Adrenal gland (tissue), 12 donors: Measurements from ENCODE around the gene ECSCR. TPM values are rescaled to one million over a fixed set of nuclear protein-coding genes. Genes with fewer than 3 reads are reported as not detected.

ENCODE experiments used
- DNase-seq, 7 donors: peaks; one replicate each; pipeline ENCODE4 v3.0.0-alpha.2; 2019 to 2020
- H3K27ac ChIP-seq, 5 donors: fragments of 200-600 bp; sonication (generic) in 4 of 5; 1 replicate in 3 of 5; 2 replicates in 2 of 5; pipeline versions ENCODE4 v1.5.1 to v1.8.0; 2016 to 2020; ENCODE audit warnings: mild to moderate bottlenecking in 1 of 5
- H3K27me3 ChIP-seq: fragments of 200-600 bp; 2 replicates; pipeline ENCODE4 v1.8.0; 2021
- H3K36me3 ChIP-seq, 2 donors: fragments of 200-600 bp; replicated peaks in 1 of 2; 1 replicate in 1 of 2; 2 replicates in 1 of 2; pipeline versions ENCODE4 v1.5.1 to v1.8.0; 2018 to 2022
- H3K4me1 ChIP-seq, 2 donors: fragments of 200-600 bp; replicated peaks in 1 of 2; 1 replicate in 1 of 2; 2 replicates in 1 of 2; pipeline versions ENCODE4 v1.5.1 to v1.8.0; 2018 to 2021
- H3K4me3 ChIP-seq, 4 donors: fragments of 200-600 bp; sonication (generic) in 3 of 4; one replicate each; pipeline ENCODE4 v1.5.1; 2016 to 2018
- H3K9me3 ChIP-seq, 3 donors: fragments of 200-600 bp; sonication (generic) in 1 of 3; replicated peaks in 1 of 3; 1 replicate in 2 of 3; 2 replicates in 1 of 3; pipeline versions ENCODE4 v1.5.1 to v1.8.0; 2016 to 2021
- POLR2A ChIP-seq, 2 donors: fragments of 450-650 bp; IDR thresholded peaks; one replicate each; pipeline ENCODE4 v1.6.1; 2017; ENCODE audit warnings: antibody characterized with exemption in 2 of 2, mild to moderate bottlenecking in 2 of 2, moderate library complexity in 1 of 2
- WGBS, 4 donors: extraction: QIAGEN DNeasy Blood & Tissue Kit in 2 of 4; methylation state at CpG; one replicate each; pipeline versions ENCODE4 v1.1.5 to v1.1.7; 2013 to 2017; 5-methylcytosine and 5-hydroxymethylcytosine counted together
- intact Hi-C, 2 donors: fragments of 100-400 bp; cut with DNase I; formaldehyde crosslinking; loops; one replicate each; pipeline versions ENCODE4 v1.14.1 to v1.15.0; 2022 to 2023
- polyA plus RNA-seq, 3 donors: library from polyadenylated mRNA; stranded (reverse); fragments of 200-250 nt in 2 of 3; fragments of 350-450 nt in 1 of 3; fragmentation: Illumina TruSeq in 1 of 3; extraction: RNeasy Lipid Tissue Mini Kit (QIAGEN cat#74804) in 1 of 3; gene quantifications; one replicate each; pipeline ENCODE4 v1.2.3, GENCODE V29; 2013 to 2014
- total RNA-seq, 9 donors: library from RNA; depleted of rRNA in 4 of 9; stranded (reverse); fragments of >200 nt in 4 of 9; fragments of 120-200 nt in 1 of 9; fragmentation: NEBNext Ultra II Directional in 1 of 9; extraction: Animal tissue kit (Norgen Biotek cat#: 25700) in 1 of 9; gene quantifications; one replicate each; pipeline versions ENCODE4 v1.1.0 to v1.2.4, GENCODE V29; 2013 to 2023
- TF ChIP-seq, protein P1 (sequence below), 6 experiments: fragments of 450-650 bp in 4 of 6; fragments of 200-600 bp in 2 of 6; sonication (generic) in 1 of 6; IDR thresholded peaks; 1 replicate in 5 of 6; 2 replicates in 1 of 6; pipeline versions ENCODE4 v1.5.1 to v1.8.0; 2016 to 2021; ENCODE audit warnings: antibody characterized with exemption in 6 of 6, mild to moderate bottlenecking in 2 of 6, moderate library complexity in 1 of 6
- donor health status: healthy with polysubstance abuse.
- donor health status: Bipolar disorder and iron deficiency.
- donor health status: DM: yes; HTN: yes; CAD: no.
- donor health status: DM: no; HTN: no; CAD: no.
- donor health status: DM: no; HTN: no; CAD: no.
- donor health status: DM: yes; HTN: yes; CAD: no.

The ECSCR gene
- total and polyA plus RNA-seq, 12 donors: 4.6 to 24.8 (median 11.5) TPM

DNA sequence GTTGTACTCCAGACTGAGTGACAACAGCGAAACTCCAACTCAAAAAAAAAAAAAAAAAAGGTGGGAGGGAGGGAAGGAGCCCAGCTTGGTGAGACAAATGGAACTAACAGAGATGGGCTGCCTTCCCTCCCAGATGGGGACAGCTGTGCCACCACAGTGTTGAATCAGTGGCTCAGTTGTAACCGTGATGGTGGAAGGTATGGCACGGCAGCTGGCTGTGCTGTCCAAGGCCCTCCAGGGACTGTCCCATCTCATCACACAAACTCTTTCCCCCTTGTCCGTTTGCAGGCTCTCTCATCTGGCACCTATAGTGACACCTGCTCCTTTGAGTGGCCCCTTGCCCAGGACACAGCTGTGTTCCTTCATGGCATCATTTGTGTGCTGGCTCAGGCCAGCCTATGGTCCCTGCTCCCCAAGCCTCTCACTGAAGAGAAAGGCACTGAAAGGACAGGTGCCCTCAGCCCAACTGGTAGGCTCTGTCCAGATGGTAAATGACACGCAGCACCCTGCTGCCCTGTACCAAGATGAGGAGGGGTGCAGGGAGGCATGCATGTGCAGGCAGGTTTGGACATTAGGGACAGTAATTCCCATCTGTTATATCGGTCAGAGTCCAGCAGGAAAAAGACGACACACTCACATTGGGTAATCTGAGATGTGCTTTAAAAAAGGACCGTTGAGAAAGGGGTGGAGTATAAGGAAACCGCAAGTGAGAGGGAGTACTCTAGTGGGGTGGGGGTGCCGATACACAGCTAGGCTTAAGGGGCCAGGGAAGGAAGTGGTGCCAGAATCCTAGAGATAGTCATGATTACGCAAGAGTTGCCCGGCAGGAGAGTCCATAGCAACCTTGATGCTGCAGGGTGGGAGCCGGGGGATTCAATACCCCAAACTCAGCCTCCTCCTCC lies 12.6 kb upstream of the ECSCR start:
- TF ChIP-seq, protein P1, sequence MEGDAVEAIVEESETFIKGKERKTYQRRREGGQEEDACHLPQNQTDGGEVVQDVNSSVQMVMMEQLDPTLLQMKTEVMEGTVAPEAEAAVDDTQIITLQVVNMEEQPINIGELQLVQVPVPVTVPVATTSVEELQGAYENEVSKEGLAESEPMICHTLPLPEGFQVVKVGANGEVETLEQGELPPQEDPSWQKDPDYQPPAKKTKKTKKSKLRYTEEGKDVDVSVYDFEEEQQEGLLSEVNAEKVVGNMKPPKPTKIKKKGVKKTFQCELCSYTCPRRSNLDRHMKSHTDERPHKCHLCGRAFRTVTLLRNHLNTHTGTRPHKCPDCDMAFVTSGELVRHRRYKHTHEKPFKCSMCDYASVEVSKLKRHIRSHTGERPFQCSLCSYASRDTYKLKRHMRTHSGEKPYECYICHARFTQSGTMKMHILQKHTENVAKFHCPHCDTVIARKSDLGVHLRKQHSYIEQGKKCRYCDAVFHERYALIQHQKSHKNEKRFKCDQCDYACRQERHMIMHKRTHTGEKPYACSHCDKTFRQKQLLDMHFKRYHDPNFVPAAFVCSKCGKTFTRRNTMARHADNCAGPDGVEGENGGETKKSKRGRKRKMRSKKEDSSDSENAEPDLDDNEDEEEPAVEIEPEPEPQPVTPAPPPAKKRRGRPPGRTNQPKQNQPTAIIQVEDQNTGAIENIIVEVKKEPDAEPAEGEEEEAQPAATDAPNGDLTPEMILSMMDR (IDR thresholded peaks at IDR 0.05): no peak
- no peak for TF ChIP-seq POLR2A (IDR thresholded peaks at IDR 0.05)
- no peak overlapping the region for H3K4me3 ChIP-seq
- peaks cover 0 to 26% of the 10 kb centered on the region in 2 donors for H3K36me3 ChIP-seq
- WGBS, 4 donors: 42 to 53% (median 50%) methylated on average over 12 to 13 of the region's 13 CpGs
- intact Hi-C loops: no loop called here
- no peaks in the 10 kb centered on the region for H3K4me1 ChIP-seq
- H3K27me3 ChIP-seq: no peaks in the 10 kb centered on the region
- H3K27ac ChIP-seq: no peak overlapping the region
- no peaks in the 10 kb centered on the region for H3K9me3 ChIP-seq
- peak in 1 of 7 donors; percentile 10 for DNase-seq

DNA sequence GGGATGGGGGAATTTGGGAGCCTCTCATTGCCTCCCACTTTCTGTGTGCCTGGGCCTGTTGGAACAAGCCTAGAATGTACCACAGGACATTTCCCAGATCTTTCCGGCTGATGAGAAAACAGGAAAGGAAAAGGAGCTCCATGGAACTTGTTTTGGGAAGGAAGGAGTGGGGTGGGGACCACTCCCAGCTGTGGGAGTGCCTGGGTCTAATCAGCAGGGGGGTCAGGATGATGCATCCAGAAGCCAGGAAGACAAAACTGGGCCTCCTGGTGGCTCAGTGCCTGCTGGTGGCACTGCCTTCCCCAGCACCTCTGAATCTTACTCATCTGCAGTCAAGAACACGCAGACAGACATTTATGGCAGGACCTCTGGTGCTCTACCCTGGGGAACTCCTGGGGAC lies 11.0 kb upstream of the ECSCR start:
- Histone ChIP-seq H3K36me3 (peaks cover 0 to 26% of the 10 kb centered on the region in 2 donors), H3K4me1 (no peaks in the 10 kb centered on the region), H3K27ac (peak overlapping the region in 2 of 5 donors; percentile 24 to 34), H3K4me3 (no peak overlapping the region), H3K9me3 (no peaks in the 10 kb centered on the region), H3K27me3 (no peaks in the 10 kb centered on the region)
- intact Hi-C loops: no loop called here
- TF ChIP-seq POLR2A (IDR thresholded peaks at IDR 0.05): no peak
- TF ChIP-seq, protein P1 (IDR thresholded peaks at IDR 0.05): no peak
- DNase-seq: no peak
- 65 to 75% (median 69%) methylated on average over 2 of the region's 2 CpGs for WGBS, 4 donors

GRCh38 chr5:139473105-139473504 lies 10.6 kb upstream of the ECSCR start:
- intact Hi-C loops: no loop called here
- peaks cover 0 to 22% of the 10 kb centered on the region in 2 donors for H3K36me3 ChIP-seq
- no peak for DNase-seq
- H3K27me3 ChIP-seq: no peaks in the 10 kb centered on the region
- WGBS, 4 donors: 61 to 83% (median 70%) methylated on average over 7 to 8 of the region's 8 CpGs
- H3K4me1 ChIP-seq: no peaks in the 10 kb centered on the region
- H3K4me3 ChIP-seq: no peak overlapping the region
- TF ChIP-seq POLR2A (IDR thresholded peaks at IDR 0.05): no peak
- TF ChIP-seq, protein P1 (IDR thresholded peaks at IDR 0.05): no peak
- H3K27ac ChIP-seq: peak overlapping the region in 2 of 5 donors; percentile 1 to 34
- H3K9me3 ChIP-seq: no peaks in the 10 kb centered on the region

- intact Hi-C loops: no loop called here
- TF ChIP-seq POLR2A (IDR thresholded peaks at IDR 0.05): no peak
- TF ChIP-seq, protein P1 (IDR thresholded peaks at IDR 0.05): no peak
- peaks cover 0 to 16% of the 10 kb centered on the region in 2 donors for H3K36me3 ChIP-seq
- H3K27ac ChIP-seq: no peak overlapping the region
- no peak for DNase-seq
- no peak overlapping the region for H3K4me3 ChIP-seq
- WGBS, 4 donors: 81 to 90% (median 88%) methylated on average over 13 to 15 of the region's 15 CpGs
- H3K9me3 ChIP-seq: no peaks in the 10 kb centered on the region
- H3K27me3 ChIP-seq: no peaks in the 10 kb centered on the region
- no peaks in the 10 kb centered on the region for H3K4me1 ChIP-seq
These were observed 10.0 kb upstream of the ECSCR start for GRCh38 chr5:139472386-139473030.
